BJ (cell line): ENCODE results near the gene BEND7. TPM values are rescaled to one million over a fixed set of nuclear protein-coding genes. Genes with fewer than 3 reads are reported as not detected.

ENCODE experiments used
- CTCF ChIA-PET: fragments of 350-600 bp; formaldehyde crosslinking; extraction: SDS; loops from one replicate; lab custom pipeline; 2021; ENCODE audit warnings: antibody characterized with exemption, inconsistent platforms; lab: Yijun Ruan, JAX
- POLR2A ChIA-PET: fragments of 300-600 bp; sonication (Branson Sonifier 250); formaldehyde crosslinking; extraction: SDS; loops from one replicate; lab custom pipeline; 2021; ENCODE audit warnings: antibody characterized with exemption; lab: Charles Lee
- DNase-seq: peaks from one replicate; pipeline ENCODE4 v3.0.0-alpha.2; 2011; ENCODE audit warnings: low read depth
- H3K27me3 ChIP-seq: 2 replicates; pipeline ENCODE4 v1.6.0; 2011; ENCODE audit warnings: low read length; ENCODE audit not compliant: control insufficient read depth, insufficient read depth
- H3K36me3 ChIP-seq: 2 replicates; pipeline ENCODE4 v1.5.1; 2011; ENCODE audit warnings: low read length; ENCODE audit not compliant: control insufficient read depth, insufficient read depth
- H3K4me3 ChIP-seq: 2 replicates; pipeline ENCODE4 v1.5.1; 2011; ENCODE audit warnings: low read depth, mild to moderate bottlenecking, control low read depth, low read length
- polyA plus RNA-seq: library from polyadenylated mRNA; depleted of rRNA; stranded (reverse); fragments of >200 nt; gene quantifications from 2 replicates; pipeline ENCODE4 v1.2.3, GENCODE V29; 2011
- TF ChIP-seq, protein P1 (sequence below): IDR thresholded peaks from 2 replicates; pipeline ENCODE4 v1.5.1; 2011; ENCODE audit warnings: low read depth, mild to moderate bottlenecking, control low read depth, inconsistent platforms, low read length, moderate library complexity; ENCODE audit not compliant: insufficient read depth

The BEND7 gene
- polyA plus RNA-seq, 1 experiment: 4.5 TPM

GRCh38 chr10:13563481-13564445, 34.9 kb upstream of the BEND7 start:
- DNase-seq: no peak

GRCh38 chr10:13560597-13560996, 31.8 kb upstream of the BEND7 start:
- TF ChIP-seq, protein P1, sequence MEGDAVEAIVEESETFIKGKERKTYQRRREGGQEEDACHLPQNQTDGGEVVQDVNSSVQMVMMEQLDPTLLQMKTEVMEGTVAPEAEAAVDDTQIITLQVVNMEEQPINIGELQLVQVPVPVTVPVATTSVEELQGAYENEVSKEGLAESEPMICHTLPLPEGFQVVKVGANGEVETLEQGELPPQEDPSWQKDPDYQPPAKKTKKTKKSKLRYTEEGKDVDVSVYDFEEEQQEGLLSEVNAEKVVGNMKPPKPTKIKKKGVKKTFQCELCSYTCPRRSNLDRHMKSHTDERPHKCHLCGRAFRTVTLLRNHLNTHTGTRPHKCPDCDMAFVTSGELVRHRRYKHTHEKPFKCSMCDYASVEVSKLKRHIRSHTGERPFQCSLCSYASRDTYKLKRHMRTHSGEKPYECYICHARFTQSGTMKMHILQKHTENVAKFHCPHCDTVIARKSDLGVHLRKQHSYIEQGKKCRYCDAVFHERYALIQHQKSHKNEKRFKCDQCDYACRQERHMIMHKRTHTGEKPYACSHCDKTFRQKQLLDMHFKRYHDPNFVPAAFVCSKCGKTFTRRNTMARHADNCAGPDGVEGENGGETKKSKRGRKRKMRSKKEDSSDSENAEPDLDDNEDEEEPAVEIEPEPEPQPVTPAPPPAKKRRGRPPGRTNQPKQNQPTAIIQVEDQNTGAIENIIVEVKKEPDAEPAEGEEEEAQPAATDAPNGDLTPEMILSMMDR: no peak
- no peak for DNase-seq
- CTCF ChIA-PET: interaction anchor here (0.6 to 1.4 kb wide), 4 partner anchors 19 to 121 kb away, joined by 3 to 4 read pairs (median 3); partner anchors contain the start of gene PRPF18
- no peak overlapping the region for H3K4me3 ChIP-seq
- no peaks in the 10 kb centered on the region for H3K36me3 ChIP-seq
- no peaks in the 10 kb centered on the region for H3K27me3 ChIP-seq
- POLR2A ChIA-PET: no interaction called here

More at GRCh38 chr10:13563481-13564445, 34.9 kb upstream of the BEND7 start:
- ChIA-PET CTCF (interaction anchor here (1.3 kb wide), 1 partner anchor 12 kb away, joined by 4 read pairs; no protein-coding TSS in a partner anchor), POLR2A (no interaction called here)
- no peaks in the 10 kb centered on the region for H3K36me3 ChIP-seq
- H3K27me3 ChIP-seq: no peaks in the 10 kb centered on the region
- no peak overlapping the region for H3K4me3 ChIP-seq
- TF ChIP-seq, protein P1: no peak

- ChIA-PET POLR2A (no interaction called here), CTCF (no interaction called here)
- H3K4me3 ChIP-seq: no peak overlapping the region
- H3K27me3 ChIP-seq: no peaks in the 10 kb centered on the region
- no peaks in the 10 kb centered on the region for H3K36me3 ChIP-seq
- TF ChIP-seq, protein P1: no peak
- no peak for DNase-seq
These were observed 30.4 kb upstream of the BEND7 start for GRCh38 chr10:13559124-13559700.

DNA sequence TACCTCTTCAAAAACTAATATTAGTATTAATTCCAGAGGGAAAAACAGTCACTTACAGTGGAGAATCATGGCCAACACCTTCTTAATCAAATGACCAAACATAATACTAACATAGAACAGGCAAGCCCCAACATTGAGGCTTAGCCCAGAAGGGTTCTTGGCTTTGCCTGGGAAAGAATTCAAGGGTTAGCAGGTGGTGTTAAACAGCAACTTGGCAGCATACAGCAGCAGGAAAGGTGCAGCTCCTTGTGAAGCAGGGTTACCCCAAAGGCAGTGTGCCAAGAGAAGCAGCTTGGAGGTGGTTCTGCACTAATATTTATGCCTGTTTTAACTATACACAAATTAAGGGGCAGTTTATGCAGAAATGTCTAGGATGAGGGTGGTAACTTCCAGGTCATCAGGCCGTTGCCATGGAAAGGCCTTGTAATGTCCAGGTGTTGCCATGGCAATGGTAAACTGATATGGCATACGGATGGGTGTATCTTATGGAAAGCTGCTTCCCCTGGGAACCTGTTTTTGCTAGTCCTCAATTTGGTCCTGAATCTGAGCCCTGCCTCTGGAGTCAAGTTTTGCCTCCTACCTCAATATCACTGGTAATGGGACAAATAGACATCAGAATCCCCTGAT, 27.2 kb upstream of the BEND7 start:
- CTCF ChIA-PET: no interaction called here
- POLR2A ChIA-PET: no interaction called here
- TF ChIP-seq, protein P1: no peak
- Histone ChIP-seq H3K36me3 (no peaks in the 10 kb centered on the region), H3K4me3 (no peak overlapping the region), H3K27me3 (no peaks in the 10 kb centered on the region; the same call in 1 of the 2 replicates)
- no peak for DNase-seq

DNA sequence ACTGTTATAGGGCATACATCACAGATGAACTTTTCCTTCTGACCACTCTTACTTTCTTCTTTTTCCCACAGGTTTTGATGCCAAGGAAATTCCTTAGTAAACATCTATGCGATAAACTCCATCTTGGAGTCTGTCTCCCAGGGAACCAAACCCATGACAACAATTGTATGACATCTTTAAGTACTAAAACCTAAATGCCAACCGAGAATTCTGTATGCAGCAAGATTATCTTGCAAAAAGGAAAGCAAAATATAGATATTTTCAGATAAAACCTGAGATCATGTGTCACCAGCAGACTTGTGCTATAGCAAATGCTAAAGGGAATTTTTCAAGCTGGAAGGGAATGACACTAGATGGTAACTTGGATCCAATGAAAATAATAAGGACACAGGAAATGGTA, 22.0 kb upstream of the BEND7 start:
- CTCF ChIA-PET: no interaction called here
- DNase-seq: no peak
- no peaks in the 10 kb centered on the region for H3K36me3 ChIP-seq
- POLR2A ChIA-PET: no interaction called here
- TF ChIP-seq, protein P1: no peak
- H3K4me3 ChIP-seq: no peak overlapping the region
- peaks cover 2% of the 10 kb centered on the region for H3K27me3 ChIP-seq
